ENCODE data around the gene GALK1. TPM values are rescaled to one million over a fixed set of nuclear protein-coding genes. Genes with fewer than 3 reads are reported as not detected.

The GALK1 gene
- polyA plus RNA-seq, 3 donors, result 44.8 to 108 (median 84.3) TPM

DNA sequence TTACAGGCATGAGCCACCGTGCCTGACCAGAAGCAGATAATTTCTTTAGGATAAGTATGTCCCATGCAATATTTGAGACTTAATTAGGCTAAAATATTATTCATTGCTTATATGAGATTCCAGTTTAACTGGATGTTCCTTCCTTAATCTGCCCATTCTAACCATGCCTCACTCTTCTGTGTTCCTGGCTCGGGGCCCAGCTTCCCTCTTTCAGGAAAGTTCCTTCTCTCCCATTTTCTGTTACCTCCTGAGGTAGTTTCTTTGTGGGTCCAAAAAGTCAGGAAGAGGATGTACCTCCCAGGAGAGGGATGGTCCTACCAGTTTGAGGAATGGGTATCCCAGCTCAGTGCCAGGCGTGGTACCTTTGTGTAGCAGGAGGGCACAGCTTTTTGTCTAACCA is 42.9 kb upstream of the GALK1 start:
- no peak overlapping the region for H3K4me3 ChIP-seq (replicated peaks in 1 of 3; ENCODE audit: low read depth in 2 of 3, low read length in 3 of 3)
- H2AFZ ChIP-seq (ENCODE audit: insufficient read depth, low read depth, low read length, poor library complexity, severe bottlenecking), result no peak overlapping the region
- intact Hi-C loops (cut with micrococcal nuclease), result no loop called here
- peaks cover 27 to 39% of the 10 kb centered on the region in 2 donors for H3K36me3 ChIP-seq (replicated peaks in 1 of 2; ENCODE audit: control insufficient read depth in 1 of 2, insufficient read depth in 2 of 2, low read length in 2 of 2)
- Mint-ChIP-seq H3K9me3 (peaks cover 0 to 3% (median 0%) of the 10 kb centered on the region in 7 donors), H3K27me3 (ENCODE audit: low read depth in 3 of 3) (peaks cover 0 to 1% (median 0%) of the 10 kb centered on the region in 3 donors), H3K4me3 (no peak overlapping the region), H3K36me3 (peaks cover 21 to 40% of the 10 kb centered on the region in 2 donors), H3K27ac (peak overlapping the region in 3 of 7 donors; percentile 16 to 47 (median 42)), H3K4me1 (no peaks in the 10 kb centered on the region)
- no peak overlapping the region for H3K9ac ChIP-seq (ENCODE audit: insufficient read depth, low read length, poor library complexity, severe bottlenecking)
- H3K4me2 ChIP-seq (replicated peaks; ENCODE audit: extremely low read depth, low read length, poor library complexity, severe bottlenecking), result no peak overlapping the region
- H3K9me3 ChIP-seq (replicated peaks in 1 of 2; ENCODE audit: control insufficient read depth in 1 of 2, insufficient read depth in 1 of 2, low read length in 2 of 2), result no peaks in the 10 kb centered on the region
- peaks cover 16% of the 10 kb centered on the region for H3K79me2 ChIP-seq (ENCODE audit: insufficient read depth, low read length)
- WGBS (ENCODE audit: insufficient coverage), result 100% methylated on average over 1 of the region's 3 CpGs
- no peaks in the 10 kb centered on the region for H4K20me1 ChIP-seq (ENCODE audit: insufficient read depth, low read length)
- H3K27me3 ChIP-seq (ENCODE audit: control insufficient read depth in 2 of 2, insufficient read depth in 2 of 2, low read length in 2 of 2), result no peaks in the 10 kb centered on the region
- DNase-seq, result no peak
- no peaks in the 10 kb centered on the region for H3K4me1 ChIP-seq (ENCODE audit: control insufficient read depth in 1 of 2, insufficient read depth in 2 of 2, low read length in 2 of 2)
- TF ChIP-seq, protein P1, sequence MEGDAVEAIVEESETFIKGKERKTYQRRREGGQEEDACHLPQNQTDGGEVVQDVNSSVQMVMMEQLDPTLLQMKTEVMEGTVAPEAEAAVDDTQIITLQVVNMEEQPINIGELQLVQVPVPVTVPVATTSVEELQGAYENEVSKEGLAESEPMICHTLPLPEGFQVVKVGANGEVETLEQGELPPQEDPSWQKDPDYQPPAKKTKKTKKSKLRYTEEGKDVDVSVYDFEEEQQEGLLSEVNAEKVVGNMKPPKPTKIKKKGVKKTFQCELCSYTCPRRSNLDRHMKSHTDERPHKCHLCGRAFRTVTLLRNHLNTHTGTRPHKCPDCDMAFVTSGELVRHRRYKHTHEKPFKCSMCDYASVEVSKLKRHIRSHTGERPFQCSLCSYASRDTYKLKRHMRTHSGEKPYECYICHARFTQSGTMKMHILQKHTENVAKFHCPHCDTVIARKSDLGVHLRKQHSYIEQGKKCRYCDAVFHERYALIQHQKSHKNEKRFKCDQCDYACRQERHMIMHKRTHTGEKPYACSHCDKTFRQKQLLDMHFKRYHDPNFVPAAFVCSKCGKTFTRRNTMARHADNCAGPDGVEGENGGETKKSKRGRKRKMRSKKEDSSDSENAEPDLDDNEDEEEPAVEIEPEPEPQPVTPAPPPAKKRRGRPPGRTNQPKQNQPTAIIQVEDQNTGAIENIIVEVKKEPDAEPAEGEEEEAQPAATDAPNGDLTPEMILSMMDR (IDR thresholded peaks at IDR 0.05), result no peak
- H3K27ac ChIP-seq (ENCODE audit: low read depth in 1 of 2, low read length in 2 of 2), result no peak overlapping the region

DNA sequence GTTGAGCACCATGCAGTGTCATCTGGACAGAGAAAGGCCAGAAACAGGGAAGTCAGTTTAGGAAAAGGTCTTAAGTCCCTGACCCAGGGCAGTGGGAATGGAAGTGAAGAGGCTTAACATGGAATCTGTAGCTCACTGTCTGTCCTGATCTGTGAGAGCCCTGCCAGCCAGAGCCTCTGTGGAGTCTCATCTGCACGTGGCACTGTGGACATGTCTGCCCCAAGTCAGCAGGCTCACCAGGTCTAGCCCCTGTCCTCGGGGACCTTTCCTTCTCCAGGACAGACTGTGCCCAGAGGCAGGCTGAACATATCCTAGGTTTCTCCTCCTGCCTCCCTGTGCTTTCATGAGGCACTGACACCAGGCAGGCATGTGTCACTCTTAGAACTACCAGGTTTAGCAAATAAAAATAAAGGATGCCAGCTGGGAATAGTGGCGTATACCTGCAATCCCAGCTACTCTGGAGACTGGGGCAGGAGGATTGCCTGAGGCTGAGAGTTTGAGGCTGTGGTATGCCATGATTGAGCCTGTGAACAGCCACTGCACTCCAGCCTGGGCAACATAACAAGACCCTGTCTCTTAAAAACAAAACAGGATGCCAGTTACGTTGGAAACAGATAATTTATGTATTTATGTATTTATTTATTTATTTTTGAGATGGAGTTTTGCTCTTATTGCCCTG is 42.0 kb upstream of the GALK1 start:
- peaks cover 16% of the 10 kb centered on the region for H3K79me2 ChIP-seq (ENCODE audit: insufficient read depth, low read length)
- no peak for DNase-seq
- H3K27me3 ChIP-seq (ENCODE audit: control insufficient read depth in 2 of 2, insufficient read depth in 2 of 2, low read length in 2 of 2), result no peaks in the 10 kb centered on the region
- H2AFZ ChIP-seq (ENCODE audit: insufficient read depth, low read depth, low read length, poor library complexity, severe bottlenecking), result no peak overlapping the region
- Mint-ChIP-seq H3K36me3 (peaks cover 14 to 31% of the 10 kb centered on the region in 2 donors), H3K27me3 (ENCODE audit: low read depth in 3 of 3) (peaks cover 0 to 1% (median 0%) of the 10 kb centered on the region in 3 donors), H3K4me3 (no peak overlapping the region), H3K9me3 (peaks cover 0 to 3% (median 0%) of the 10 kb centered on the region in 7 donors), H3K27ac (peak overlapping the region in 1 of 7 donors; percentile 50), H3K4me1 (no peaks in the 10 kb centered on the region)
- peak overlapping the region in 1 of 2 donors; percentile 36 for H3K27ac ChIP-seq (ENCODE audit: low read depth in 1 of 2, low read length in 2 of 2)
- H3K9me3 ChIP-seq (replicated peaks in 1 of 2; ENCODE audit: control insufficient read depth in 1 of 2, insufficient read depth in 1 of 2, low read length in 2 of 2), result no peaks in the 10 kb centered on the region
- no peaks in the 10 kb centered on the region for H4K20me1 ChIP-seq (ENCODE audit: insufficient read depth, low read length)
- no peaks in the 10 kb centered on the region for H3K4me1 ChIP-seq (ENCODE audit: control insufficient read depth in 1 of 2, insufficient read depth in 2 of 2, low read length in 2 of 2)
- H3K36me3 ChIP-seq (replicated peaks in 1 of 2; ENCODE audit: control insufficient read depth in 1 of 2, insufficient read depth in 2 of 2, low read length in 2 of 2), result peaks cover 18 to 30% of the 10 kb centered on the region in 2 donors
- no peak overlapping the region for H3K9ac ChIP-seq (ENCODE audit: insufficient read depth, low read length, poor library complexity, severe bottlenecking)
- H3K4me3 ChIP-seq (replicated peaks in 1 of 3; ENCODE audit: low read depth in 2 of 3, low read length in 3 of 3), result no peak overlapping the region
- WGBS (ENCODE audit: insufficient coverage), result 90% methylated on average over 3 of the region's 4 CpGs
- intact Hi-C loops (cut with micrococcal nuclease), result no loop called here
- TF ChIP-seq, protein P1 (IDR thresholded peaks at IDR 0.05), result no peak
- no peak overlapping the region for H3K4me2 ChIP-seq (replicated peaks; ENCODE audit: extremely low read depth, low read length, poor library complexity, severe bottlenecking)
